Loucy (cell line): ENCODE data around the gene SELENBP1.

Experiments
- H2AFZ ChIP-seq: fragments of 200-600 bp; sonication (generic); 2 replicates; pipeline ENCODE4 v1.6.0; 2016; ENCODE audit warnings: antibody characterized with exemption, mild to moderate bottlenecking, low read length, moderate library complexity
- H3F3A ChIP-seq: fragments of 200-600 bp; 2 replicates; pipeline ENCODE4 v1.6.0; 2016; ENCODE audit warnings: antibody characterized with exemption, low read depth, mild to moderate bottlenecking
- H3K27me3 ChIP-seq: fragments of 200-600 bp; sonication (generic); 2 replicates; pipeline ENCODE4 v1.6.1; 2014; ENCODE audit warnings: low read length, mild to moderate bottlenecking; ENCODE audit not compliant: insufficient read depth, poor library complexity, severe bottlenecking
- H3K36me3 ChIP-seq: fragments of 200-600 bp; sonication (generic); 2 replicates; pipeline ENCODE4 v1.6.1; 2016; ENCODE audit warnings: low read length; ENCODE audit not compliant: insufficient read depth
- H3K4me1 ChIP-seq: fragments of 200-600 bp; sonication (generic); 2 replicates; pipeline ENCODE4 v1.5.1; 2014; ENCODE audit warnings: low read length, mild to moderate bottlenecking; ENCODE audit not compliant: insufficient read depth, poor library complexity, severe bottlenecking
- H3K4me2 ChIP-seq: fragments of 200-600 bp; sonication (generic); 2 replicates; pipeline ENCODE4 v1.6.0; 2014; ENCODE audit warnings: antibody characterized with exemption, low read length, low read depth, mild to moderate bottlenecking; ENCODE audit not compliant: poor library complexity, severe bottlenecking
- H3K4me3 ChIP-seq: fragments of 200-600 bp; sonication (generic); 2 replicates; pipeline ENCODE4 v1.5.1; 2014; ENCODE audit warnings: low read length, mild to moderate bottlenecking, mixed read lengths; ENCODE audit not compliant: poor library complexity, severe bottlenecking
- H3K79me2 ChIP-seq: fragments of 200-600 bp; sonication (generic); 2 replicates; pipeline ENCODE4 v1.6.1; 2014; ENCODE audit warnings: low read length; ENCODE audit not compliant: insufficient read depth
- H3K9ac ChIP-seq: fragments of 200-600 bp; sonication (generic); 2 replicates; pipeline ENCODE4 v1.6.0; 2014; ENCODE audit warnings: mild to moderate bottlenecking, low read depth, low read length, moderate library complexity; ENCODE audit not compliant: poor library complexity, severe bottlenecking
- H3K9me2 ChIP-seq: fragments of 200-600 bp; sonication (generic); replicated peaks from 2 replicates; pipeline ENCODE4 v1.6.1; 2016; ENCODE audit warnings: low read depth, low read length, mixed read lengths
- H3K9me3 ChIP-seq: fragments of 200-600 bp; sonication (generic); 2 replicates; pipeline ENCODE4 v1.6.1; 2014; ENCODE audit warnings: mild to moderate bottlenecking, antibody characterized with exemption, low read length, low read depth; ENCODE audit not compliant: insufficient read depth
- H4K20me1 ChIP-seq: fragments of 200-600 bp; sonication (generic); 2 replicates; pipeline ENCODE4 v1.6.0; 2014; ENCODE audit warnings: antibody characterized with exemption, low read length, mild to moderate bottlenecking; ENCODE audit not compliant: insufficient read depth, poor library complexity, severe bottlenecking
- CTCF ChIP-seq: fragments of 200-600 bp; sonication (generic); conservative IDR thresholded peaks from 2 replicates; pipeline ENCODE4 v1.5.1; 2014; ENCODE audit warnings: mild to moderate bottlenecking, antibody characterized with exemption, low read length
- EZH2phosphoT487 ChIP-seq: fragments of 200-600 bp; IDR thresholded peaks from 2 replicates; pipeline ENCODE4 v1.6.1; 2018; ENCODE audit warnings: antibody characterized with exemption, mild to moderate bottlenecking, moderate library complexity, borderline replicate concordance

The SELENBP1 gene

GRCh38 chr1:151364996-151365395 lies 7.5 kb downstream of the SELENBP1 start:
- no peak for TF ChIP-seq EZH2phosphoT487
- TF ChIP-seq CTCF = no peak; the same call in 1 of the 2 replicates
- no peaks in the 10 kb centered on the region for H3K36me3 ChIP-seq
- peaks cover 3% of the 10 kb centered on the region for H3K4me1 ChIP-seq
- no peak overlapping the region for H3K4me3 ChIP-seq
- H3K9ac ChIP-seq = no peak overlapping the region
- no peak overlapping the region for H2AFZ ChIP-seq
- H3K79me2 ChIP-seq = no peaks in the 10 kb centered on the region
- no peaks in the 10 kb centered on the region for H3K27me3 ChIP-seq
- H3K9me3 ChIP-seq = peaks cover 13% of the 10 kb centered on the region; the same call in 1 of the 2 replicates
- H4K20me1 ChIP-seq = no peaks in the 10 kb centered on the region
- H3K9me2 ChIP-seq = no peaks in the 10 kb centered on the region
- no peak overlapping the region for H3K4me2 ChIP-seq
- H3F3A ChIP-seq = no peaks in the 10 kb centered on the region

- Histone ChIP-seq H3K4me1 (no peaks in the 10 kb centered on the region), H2AFZ (no peak overlapping the region), H3K27me3 (no peaks in the 10 kb centered on the region), H4K20me1 (no peaks in the 10 kb centered on the region), H3K36me3 (no peaks in the 10 kb centered on the region), H3K9me2 (no peaks in the 10 kb centered on the region), H3K4me2 (no peak overlapping the region), H3K9ac (no peak overlapping the region), H3F3A (no peaks in the 10 kb centered on the region), H3K9me3 (peaks cover 13% of the 10 kb centered on the region; the same call in 1 of the 2 replicates), H3K79me2 (no peaks in the 10 kb centered on the region), H3K4me3 (no peak overlapping the region)
- TF ChIP-seq EZH2phosphoT487 = no peak
- no peak for TF ChIP-seq CTCF
Measured at GRCh38 chr1:151362308-151363155, 10.0 kb downstream of the SELENBP1 start.

- no peaks in the 10 kb centered on the region for H3F3A ChIP-seq
- no peak overlapping the region for H2AFZ ChIP-seq
- H3K9me2 ChIP-seq = no peaks in the 10 kb centered on the region
- no peaks in the 10 kb centered on the region for H4K20me1 ChIP-seq
- no peak overlapping the region for H3K4me3 ChIP-seq
- no peaks in the 10 kb centered on the region for H3K36me3 ChIP-seq
- no peaks in the 10 kb centered on the region for H3K4me1 ChIP-seq
- H3K4me2 ChIP-seq = no peak overlapping the region
- no peaks in the 10 kb centered on the region for H3K27me3 ChIP-seq
- H3K9ac ChIP-seq = no peak overlapping the region
- peaks cover 13% of the 10 kb centered on the region; the same call in 1 of the 2 replicates for H3K9me3 ChIP-seq
- H3K79me2 ChIP-seq = no peaks in the 10 kb centered on the region
- TF ChIP-seq EZH2phosphoT487 (no peak), CTCF (no peak)
Measured at GRCh38 chr1:151361883-151362282, 10.6 kb downstream of the SELENBP1 start.
